Measurements from ENCODE around the gene PGM1.

DNA sequence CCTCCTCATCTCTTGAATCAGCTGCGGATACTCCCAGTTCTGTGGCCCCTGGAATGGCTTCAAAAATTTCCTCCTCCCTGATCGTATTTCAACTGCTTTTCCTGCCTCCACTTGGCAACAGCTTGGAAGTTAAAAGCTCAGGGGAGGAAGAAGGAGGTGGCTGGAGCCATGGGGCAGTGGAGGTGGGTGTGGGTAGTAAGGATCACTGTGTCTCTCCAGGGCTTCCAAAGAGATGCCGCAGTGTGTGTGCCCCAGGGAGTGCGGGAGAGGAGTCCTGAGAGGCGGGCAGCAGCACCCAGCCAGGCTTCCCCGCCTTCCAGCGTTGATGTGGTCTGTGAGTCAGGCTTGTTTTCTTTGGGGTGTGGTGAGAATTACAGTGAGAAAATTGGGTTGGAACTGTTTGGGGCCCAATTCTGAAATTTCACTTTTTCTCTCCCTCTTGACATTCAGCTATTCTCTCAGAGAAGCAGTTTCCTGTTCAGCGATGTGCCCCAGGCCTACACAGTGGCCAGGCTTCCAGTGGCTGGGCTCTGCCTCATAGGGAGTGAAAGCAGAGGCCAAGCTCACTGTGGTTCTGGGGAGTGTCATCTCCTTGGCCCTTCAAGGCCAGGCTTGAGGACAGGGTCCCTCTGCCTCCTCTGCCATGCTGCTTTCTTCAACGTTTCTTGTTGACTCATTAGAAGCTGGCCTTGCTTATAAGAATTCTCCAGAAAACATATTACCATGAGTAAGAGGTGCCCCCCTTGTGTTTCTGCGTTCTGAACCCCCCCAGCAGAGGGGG lies 69.0 kb downstream of the PGM1 start:
- TF ChIP-seq, protein P1, sequence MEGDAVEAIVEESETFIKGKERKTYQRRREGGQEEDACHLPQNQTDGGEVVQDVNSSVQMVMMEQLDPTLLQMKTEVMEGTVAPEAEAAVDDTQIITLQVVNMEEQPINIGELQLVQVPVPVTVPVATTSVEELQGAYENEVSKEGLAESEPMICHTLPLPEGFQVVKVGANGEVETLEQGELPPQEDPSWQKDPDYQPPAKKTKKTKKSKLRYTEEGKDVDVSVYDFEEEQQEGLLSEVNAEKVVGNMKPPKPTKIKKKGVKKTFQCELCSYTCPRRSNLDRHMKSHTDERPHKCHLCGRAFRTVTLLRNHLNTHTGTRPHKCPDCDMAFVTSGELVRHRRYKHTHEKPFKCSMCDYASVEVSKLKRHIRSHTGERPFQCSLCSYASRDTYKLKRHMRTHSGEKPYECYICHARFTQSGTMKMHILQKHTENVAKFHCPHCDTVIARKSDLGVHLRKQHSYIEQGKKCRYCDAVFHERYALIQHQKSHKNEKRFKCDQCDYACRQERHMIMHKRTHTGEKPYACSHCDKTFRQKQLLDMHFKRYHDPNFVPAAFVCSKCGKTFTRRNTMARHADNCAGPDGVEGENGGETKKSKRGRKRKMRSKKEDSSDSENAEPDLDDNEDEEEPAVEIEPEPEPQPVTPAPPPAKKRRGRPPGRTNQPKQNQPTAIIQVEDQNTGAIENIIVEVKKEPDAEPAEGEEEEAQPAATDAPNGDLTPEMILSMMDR (IDR thresholded peaks at IDR 0.05), result no peak
- TF ChIP-seq ZNF121 (CRISPR knock-in tag; IDR thresholded peaks at IDR 0.05) (no peak), ETV6 (CRISPR knock-in tag; IDR thresholded peaks at IDR 0.05) (no peak), HMGA2 (CRISPR knock-in tag; IDR thresholded peaks at IDR 0.05) (no peak), CREB1 (CRISPR knock-in tag; IDR thresholded peaks at IDR 0.05) (no peak)
- TF ChIP-seq, protein P2, sequence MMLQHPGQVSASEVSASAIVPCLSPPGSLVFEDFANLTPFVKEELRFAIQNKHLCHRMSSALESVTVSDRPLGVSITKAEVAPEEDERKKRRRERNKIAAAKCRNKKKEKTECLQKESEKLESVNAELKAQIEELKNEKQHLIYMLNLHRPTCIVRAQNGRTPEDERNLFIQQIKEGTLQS (CRISPR knock-in tag; conservative IDR thresholded peaks at IDR 0.05), result no peak
- TF ChIP-seq, protein P3, sequence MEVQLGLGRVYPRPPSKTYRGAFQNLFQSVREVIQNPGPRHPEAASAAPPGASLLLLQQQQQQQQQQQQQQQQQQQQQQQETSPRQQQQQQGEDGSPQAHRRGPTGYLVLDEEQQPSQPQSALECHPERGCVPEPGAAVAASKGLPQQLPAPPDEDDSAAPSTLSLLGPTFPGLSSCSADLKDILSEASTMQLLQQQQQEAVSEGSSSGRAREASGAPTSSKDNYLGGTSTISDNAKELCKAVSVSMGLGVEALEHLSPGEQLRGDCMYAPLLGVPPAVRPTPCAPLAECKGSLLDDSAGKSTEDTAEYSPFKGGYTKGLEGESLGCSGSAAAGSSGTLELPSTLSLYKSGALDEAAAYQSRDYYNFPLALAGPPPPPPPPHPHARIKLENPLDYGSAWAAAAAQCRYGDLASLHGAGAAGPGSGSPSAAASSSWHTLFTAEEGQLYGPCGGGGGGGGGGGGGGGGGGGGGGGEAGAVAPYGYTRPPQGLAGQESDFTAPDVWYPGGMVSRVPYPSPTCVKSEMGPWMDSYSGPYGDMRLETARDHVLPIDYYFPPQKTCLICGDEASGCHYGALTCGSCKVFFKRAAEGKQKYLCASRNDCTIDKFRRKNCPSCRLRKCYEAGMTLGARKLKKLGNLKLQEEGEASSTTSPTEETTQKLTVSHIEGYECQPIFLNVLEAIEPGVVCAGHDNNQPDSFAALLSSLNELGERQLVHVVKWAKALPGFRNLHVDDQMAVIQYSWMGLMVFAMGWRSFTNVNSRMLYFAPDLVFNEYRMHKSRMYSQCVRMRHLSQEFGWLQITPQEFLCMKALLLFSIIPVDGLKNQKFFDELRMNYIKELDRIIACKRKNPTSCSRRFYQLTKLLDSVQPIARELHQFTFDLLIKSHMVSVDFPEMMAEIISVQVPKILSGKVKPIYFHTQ (CRISPR knock-in tag; IDR thresholded peaks at IDR 0.05), result no peak

Data from WTC11 (cell line).